ENCODE data around the gene TF.

GRCh38 chr3:133750259-133750656 is 4.1 kb downstream of the TF start:
- TF ChIP-seq POLR2AphosphoS5 (IDR thresholded peaks at IDR 0.05; ENCODE audit: low read depth) (no peak), CTCF (IDR thresholded peaks at IDR 0.05; ENCODE audit: insufficient read depth, low read length) (no peak), SPI1 (IDR thresholded peaks at IDR 0.05; ENCODE audit: borderline replicate concordance, low read depth) (no peak)
